HG03135 (cell line): ENCODE results near the gene GIGYF1.
A peak's percentile ranks its signal among the peaks of the same experiment; 100 is the strongest.
"Not testable (repeated sequence)": the region's sequence is repeated elsewhere in the genome, so short reads cannot be mapped to it uniquely, and the experiment has no call there.

Source experiments
- ATAC-seq: cut with Tn5 transposase; IDR thresholded peaks from one replicate; pipeline ENCODE4 v1.9.1; 2021; ENCODE audit warnings: mild to moderate bottlenecking, moderate library complexity; ENCODE audit not compliant: unreplicated experiment

Gene GIGYF1

DNA sequence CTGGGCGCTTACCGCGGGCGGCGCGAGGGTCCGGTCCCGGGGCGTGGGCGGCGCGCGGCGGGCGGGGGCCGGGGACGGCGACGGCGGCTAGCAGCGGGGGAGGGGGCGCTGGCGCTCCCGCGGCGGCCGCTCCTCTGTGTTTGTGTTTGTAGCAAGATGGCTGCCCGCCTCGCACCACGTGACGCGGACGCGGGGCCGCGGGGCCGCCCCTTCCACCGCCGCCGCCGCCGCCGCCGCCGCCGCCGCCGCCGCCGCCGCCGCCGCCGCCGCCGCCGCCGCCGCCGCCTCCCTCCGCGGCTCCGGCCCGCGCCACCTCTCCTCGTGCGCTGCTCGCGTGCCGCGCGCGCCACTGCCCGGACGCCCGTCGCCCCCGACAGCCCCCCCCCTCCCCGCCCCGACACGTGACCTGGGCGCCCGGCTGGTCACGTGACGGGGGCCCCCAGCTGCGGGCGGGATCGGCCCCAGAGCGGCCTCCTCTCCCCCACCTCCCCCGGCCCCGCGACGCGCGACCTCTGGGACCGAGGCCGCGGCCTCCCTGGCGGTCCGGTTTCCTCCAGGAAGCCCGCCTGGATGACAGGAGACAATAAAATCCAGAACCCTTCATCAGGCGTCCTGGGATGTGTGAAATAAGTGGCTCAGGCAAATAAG is at the start of gene GIGYF1:
Gene GIGYF1, minus strand, starts transcription at position 153 of the 648 bp plus-strand sequence. CDS start 6,012 bp downstream, outside the sequence.
- peak; percentile 47 for ATAC-seq

- ATAC-seq, result no peak
Measured at GRCh38 chr7:100739934-100740333, 45.9 kb upstream of the GIGYF1 start.

GRCh38 chr7:100736671-100737070 is 42.6 kb upstream of the GIGYF1 start:
- no peak for ATAC-seq

- ATAC-seq, result no peak
Measured at GRCh38 chr7:100735730-100736129, 41.7 kb upstream of the GIGYF1 start.

DNA sequence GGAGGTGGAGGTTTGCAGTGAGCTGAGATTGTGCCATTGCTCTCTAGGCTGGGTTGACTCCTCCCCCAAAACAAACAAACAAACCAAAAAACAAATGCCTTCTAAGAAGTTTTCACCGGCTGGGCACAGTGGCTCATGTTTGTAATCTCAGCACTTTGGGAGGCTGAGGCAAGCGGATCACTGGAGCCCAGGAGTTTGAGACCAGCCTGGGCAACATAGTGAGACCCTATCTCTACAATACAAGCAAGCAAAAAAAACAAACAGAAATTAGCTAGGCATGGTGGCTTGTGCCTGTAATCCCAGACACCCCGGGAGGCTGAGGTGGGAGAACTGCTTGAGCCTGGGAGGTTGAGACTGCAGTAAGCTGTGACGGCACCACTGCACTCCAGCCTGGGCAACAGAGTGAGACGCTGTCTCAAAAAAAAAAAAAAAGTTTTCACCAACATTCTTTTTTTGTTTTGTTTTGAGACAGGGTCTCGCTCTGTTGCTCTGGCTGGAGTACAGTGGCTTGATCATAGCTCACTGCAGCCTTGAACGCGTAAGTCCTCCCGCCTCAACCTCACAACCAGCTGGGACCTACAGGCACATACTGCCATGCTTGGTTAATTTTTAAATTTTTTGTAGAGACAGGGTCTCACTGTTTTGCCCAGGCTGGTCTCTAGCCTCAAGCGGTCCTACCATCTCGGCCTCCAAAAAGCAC is 38.0 kb upstream of the GIGYF1 start:
- ATAC-seq, result no peak

DNA sequence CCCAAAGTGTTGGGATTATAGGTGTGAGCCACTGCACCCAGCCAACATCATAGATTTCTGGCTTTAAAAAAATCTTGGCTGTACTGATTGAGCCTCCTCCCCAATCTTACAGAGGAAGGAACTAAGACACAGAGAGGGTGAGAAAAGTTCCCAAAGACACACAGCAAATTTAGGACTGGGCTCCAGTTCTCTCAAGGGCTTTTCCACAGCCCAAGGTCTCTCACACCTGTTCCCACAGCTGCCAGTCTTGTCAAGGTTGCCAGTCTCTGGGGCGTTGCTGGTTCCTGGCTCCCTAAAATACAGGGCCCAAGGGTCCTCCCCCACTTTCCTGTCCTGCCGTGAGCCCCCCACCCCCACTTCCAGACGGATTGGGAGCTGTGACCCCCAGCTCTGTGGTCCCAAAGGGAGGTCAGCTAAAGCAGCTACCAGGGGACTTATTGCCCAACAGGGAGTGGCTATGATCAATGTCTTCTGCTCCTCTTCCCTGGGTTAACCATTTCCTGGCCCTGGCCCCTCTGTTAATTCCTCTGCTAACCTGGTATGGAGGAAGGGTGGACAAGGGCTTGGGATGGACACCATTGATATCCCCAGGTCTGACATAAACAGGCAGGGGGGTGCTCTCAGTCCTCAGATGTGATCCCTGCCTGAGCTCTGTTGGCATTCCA is 36.2 kb upstream of the GIGYF1 start:
- no peak for ATAC-seq

- no peak for ATAC-seq
Measured at GRCh38 chr7:100728196-100728595, 34.1 kb upstream of the GIGYF1 start.

DNA sequence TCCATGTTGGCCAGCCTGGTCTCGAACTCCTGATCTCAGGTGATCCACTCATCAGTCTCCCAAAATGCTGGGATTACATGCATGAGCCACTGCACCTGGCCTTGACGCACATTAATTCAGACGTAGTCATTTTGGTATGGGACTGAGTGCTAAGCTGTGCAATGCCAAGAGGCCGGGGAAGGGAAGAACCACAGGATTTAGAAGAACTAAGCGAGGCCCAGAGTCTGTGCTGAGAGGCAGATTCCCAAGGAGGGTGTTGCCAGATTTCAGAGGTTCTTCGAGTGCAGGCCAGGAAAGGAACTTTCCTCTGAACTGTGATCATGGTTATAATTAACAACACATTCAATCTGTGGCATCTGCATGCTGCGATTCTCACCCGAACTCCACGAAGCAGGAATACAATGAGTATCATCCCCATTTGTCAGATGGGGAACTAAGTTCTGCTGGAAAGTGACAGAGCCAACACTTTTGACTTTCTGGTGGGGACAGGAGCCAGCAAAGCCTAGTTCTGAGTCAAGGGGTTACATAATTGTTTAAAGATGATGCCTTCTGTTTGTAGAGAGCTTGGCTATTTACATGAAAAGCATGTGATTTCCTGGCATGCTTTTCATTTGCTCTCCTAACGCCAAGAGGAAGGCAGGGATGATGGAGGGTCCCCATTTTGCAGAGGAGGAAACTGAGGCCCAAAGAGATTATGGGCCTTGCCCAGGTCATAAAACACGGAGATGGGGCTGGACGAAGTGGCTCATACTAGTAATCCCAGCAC is 33.1 kb upstream of the GIGYF1 start:
- no peak for ATAC-seq

GRCh38 chr7:100724364-100724763 is 30.3 kb upstream of the GIGYF1 start:
- not testable (repeated sequence) for ATAC-seq

GRCh38 chr7:100723732-100724275 is 29.8 kb upstream of the GIGYF1 start:
- ATAC-seq, result no peak

GRCh38 chr7:100722480-100723212 is 28.6 kb upstream of the GIGYF1 start:
- ATAC-seq, result no peak

DNA sequence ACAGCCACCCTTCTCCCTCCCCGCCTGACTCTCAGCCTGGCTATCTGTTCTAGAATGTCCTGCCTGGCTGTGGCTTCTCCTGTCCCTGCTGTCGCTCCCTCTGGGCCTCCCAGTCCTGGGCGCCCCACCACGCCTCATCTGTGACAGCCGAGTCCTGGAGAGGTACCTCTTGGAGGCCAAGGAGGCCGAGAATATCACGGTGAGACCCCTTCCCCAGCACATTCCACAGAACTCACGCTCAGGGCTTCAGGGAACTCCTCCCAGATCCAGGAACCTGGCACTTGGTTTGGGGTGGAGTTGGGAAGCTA is 27.4 kb upstream of the GIGYF1 start:
- no peak for ATAC-seq

- no peak for ATAC-seq
Measured at GRCh38 chr7:100720671-100721504, 26.8 kb upstream of the GIGYF1 start.

DNA sequence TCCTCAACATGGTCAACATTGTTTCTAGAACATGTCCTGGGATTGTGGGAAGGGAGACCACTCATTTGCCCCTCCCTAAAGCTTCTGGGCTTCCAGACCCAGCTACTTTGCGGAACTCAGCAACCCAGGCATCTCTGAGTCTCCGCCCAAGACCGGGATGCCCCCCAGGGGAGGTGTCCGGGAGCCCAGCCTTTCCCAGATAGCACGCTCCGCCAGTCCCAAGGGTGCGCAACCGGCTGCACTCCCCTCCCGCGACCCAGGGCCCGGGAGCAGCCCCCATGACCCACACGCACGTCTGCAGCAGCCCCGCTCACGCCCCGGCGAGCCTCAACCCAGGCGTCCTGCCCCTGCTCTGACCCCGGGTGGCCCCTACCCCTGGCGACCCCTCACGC is 26.2 kb upstream of the GIGYF1 start, which contains the start of gene EPO:
Gene EPO, plus strand, starts transcription at position 190 of the 392 bp plus-strand sequence. CDS start 513 bp downstream, outside the sequence.
- ATAC-seq, result no peak

GRCh38 chr7:100719523-100720278 is 25.7 kb upstream of the GIGYF1 start:
- no peak for ATAC-seq

DNA sequence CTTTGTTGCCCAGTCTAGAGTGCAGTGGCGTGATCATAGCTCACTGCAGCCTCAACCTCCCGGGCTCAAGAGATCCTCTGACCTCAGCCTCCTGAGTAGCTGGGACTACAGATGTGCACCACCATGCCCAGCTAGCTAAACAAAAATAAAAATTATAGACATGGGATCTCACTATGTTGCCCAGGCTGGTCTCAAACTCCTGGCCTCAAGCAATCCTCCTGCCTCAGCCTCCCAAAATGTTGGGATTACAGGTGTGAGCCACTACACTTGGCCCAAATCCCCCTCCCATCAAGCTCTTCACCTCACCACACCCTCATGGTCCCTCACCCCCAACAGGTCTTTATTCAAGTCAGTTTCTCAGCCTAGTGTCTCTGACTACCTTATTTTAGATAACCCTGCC is 23.0 kb upstream of the GIGYF1 start:
- ATAC-seq, result not testable (repeated sequence)

DNA sequence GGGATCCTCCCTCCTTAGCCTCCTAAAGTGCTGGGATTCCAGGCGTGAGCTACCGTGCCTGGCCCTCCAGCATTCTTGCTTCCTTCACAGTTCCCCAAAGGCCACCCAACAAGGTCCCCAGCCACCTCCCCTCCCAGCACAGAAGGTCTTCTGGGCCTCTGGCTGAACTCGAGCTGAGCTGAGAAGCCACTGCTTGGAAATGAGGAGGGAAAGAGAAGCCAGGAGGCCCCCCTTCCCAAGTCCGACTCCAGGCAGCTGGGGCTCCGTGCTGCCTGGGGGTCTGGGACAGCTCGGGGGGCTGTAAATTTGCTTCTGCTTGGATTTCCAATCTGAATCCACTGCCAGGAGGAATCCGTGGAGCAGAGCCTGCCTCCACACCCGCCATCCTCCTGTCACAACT is 20.7 kb upstream of the GIGYF1 start:
- no peak for ATAC-seq

DNA sequence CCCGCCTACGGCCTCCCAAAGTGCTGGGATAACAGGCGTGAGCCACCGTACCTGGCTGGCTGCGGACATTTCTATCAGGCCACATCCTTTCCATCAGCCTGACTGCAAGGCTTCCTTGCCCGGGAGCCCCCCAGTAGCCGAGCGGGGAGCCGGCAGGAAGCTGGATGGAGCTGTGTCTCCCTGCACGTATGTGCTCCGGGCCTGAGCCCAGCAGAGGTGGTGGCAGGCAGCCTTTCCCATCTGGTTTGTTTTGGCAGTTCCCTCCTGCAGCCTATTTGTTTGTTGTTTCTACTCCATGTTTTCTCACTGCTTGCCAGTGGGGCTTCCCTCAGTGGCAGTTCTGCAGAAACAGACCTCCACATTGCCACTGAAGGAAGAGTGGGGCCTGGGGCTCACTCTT is 17.3 kb upstream of the GIGYF1 start:
- ATAC-seq, result no peak

DNA sequence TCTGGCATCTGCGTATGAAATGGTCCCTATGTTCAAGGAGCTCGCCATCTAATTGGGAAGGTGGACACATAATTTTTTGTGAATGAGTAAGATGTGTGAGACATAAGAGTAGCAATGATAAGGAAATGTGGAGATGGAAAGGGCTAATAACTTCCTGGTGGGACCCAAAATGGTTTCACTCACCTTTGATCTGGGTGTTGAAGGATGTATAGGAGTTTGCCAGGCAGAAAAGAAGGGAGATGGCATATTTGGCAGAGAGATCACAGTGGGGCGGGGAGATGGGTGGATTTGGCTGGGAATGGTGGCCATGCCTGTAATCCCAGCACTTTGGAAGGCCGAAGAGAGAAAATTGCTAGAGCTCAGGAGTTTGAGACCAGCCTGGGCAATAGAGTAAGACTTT is 16.4 kb upstream of the GIGYF1 start:
- no peak for ATAC-seq
